H1 (cell line): Measurements from ENCODE around the gene RERE.

Experiments used
- CEBPB ChIP-seq: IDR thresholded peaks from 2 replicates; pipeline ENCODE4 v1.6.1; 2012; ENCODE audit warnings: low read depth, low read length
- JUN ChIP-seq: IDR thresholded peaks from 2 replicates; pipeline ENCODE4 v1.6.1; 2011; ENCODE audit warnings: low read depth, mild to moderate bottlenecking, improper control_type of control experiment, low read length
- POLR2A ChIP-seq, 2 experiments: IDR thresholded peaks; 1 replicate in 1 of 2; 2 replicates in 1 of 2; pipeline ENCODE4 v1.6.1; 2011; ENCODE audit warnings: low read depth in 2 of 2, low read length in 2 of 2, mild to moderate bottlenecking in 2 of 2; ENCODE audit errors: control extremely low read depth in 1 of 2
- POLR2AphosphoS5 ChIP-seq: IDR thresholded peaks from 2 replicates; pipeline ENCODE4 v1.6.1; 2011; ENCODE audit warnings: low read depth, low read length
- ZNF274 ChIP-seq: IDR thresholded peaks from 2 replicates; pipeline ENCODE4 v1.7.0; 2012; ENCODE audit warnings: low read length, borderline replicate concordance; ENCODE audit errors: extremely low read depth
- TF ChIP-seq, protein P1 (sequence below), 3 experiments: IDR thresholded peaks; 1 replicate in 2 of 3; 2 replicates in 1 of 3; pipeline versions ENCODE4 v1.5.1 to v1.6.1; 2011; ENCODE audit warnings: low read length in 3 of 3, mild to moderate bottlenecking in 3 of 3, inconsistent platforms in 2 of 3, low read depth in 1 of 3, moderate library complexity in 1 of 3; ENCODE audit not compliant: insufficient read depth in 1 of 3; ENCODE audit errors: control extremely low read depth in 1 of 3

DNA sequence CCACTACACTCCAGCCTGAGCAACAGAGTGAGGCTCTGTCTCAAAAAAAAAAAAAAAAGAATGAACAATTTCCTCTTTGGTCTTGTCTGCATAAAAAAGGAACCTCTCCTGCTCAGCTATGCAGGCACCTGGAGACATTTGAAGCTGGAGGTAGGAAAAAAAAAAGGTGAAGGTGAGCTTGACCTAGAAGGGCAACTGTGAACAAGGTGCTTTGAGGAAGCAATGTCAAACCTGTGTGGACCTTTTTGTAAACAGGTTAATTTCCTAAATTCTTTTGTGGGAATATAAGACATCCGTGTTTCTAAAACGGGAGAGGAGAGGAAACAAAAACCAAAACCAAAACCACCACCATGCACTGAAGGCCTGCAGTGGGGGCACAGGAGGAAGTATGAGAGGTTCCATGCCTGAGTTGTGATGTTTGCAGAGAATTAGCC, 422.0 kb downstream of the RERE start:
- TF ChIP-seq CEBPB: no peak
- TF ChIP-seq ZNF274: no peak
- no peak for TF ChIP-seq JUN
- TF ChIP-seq POLR2AphosphoS5: no peak
- TF ChIP-seq, protein P1, sequence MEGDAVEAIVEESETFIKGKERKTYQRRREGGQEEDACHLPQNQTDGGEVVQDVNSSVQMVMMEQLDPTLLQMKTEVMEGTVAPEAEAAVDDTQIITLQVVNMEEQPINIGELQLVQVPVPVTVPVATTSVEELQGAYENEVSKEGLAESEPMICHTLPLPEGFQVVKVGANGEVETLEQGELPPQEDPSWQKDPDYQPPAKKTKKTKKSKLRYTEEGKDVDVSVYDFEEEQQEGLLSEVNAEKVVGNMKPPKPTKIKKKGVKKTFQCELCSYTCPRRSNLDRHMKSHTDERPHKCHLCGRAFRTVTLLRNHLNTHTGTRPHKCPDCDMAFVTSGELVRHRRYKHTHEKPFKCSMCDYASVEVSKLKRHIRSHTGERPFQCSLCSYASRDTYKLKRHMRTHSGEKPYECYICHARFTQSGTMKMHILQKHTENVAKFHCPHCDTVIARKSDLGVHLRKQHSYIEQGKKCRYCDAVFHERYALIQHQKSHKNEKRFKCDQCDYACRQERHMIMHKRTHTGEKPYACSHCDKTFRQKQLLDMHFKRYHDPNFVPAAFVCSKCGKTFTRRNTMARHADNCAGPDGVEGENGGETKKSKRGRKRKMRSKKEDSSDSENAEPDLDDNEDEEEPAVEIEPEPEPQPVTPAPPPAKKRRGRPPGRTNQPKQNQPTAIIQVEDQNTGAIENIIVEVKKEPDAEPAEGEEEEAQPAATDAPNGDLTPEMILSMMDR (IDR thresholded peaks at IDR 0.05; ENCODE audit: control extremely low read depth in 1 of 3, insufficient read depth in 1 of 3, low read depth in 1 of 3, low read length in 3 of 3): no peak
- TF ChIP-seq POLR2A (IDR thresholded peaks at IDR 0.05; ENCODE audit: control extremely low read depth in 1 of 2, low read depth in 2 of 2, low read length in 2 of 2): no peak
